ENCODE measurements around the gene SHISAL1. TPM values are rescaled to one million over a fixed set of nuclear protein-coding genes. Genes with fewer than 3 reads are reported as not detected.

Gene SHISAL1
- total and polyA plus RNA-seq, 2 donors = 5.1 to 21.1 TPM

DNA sequence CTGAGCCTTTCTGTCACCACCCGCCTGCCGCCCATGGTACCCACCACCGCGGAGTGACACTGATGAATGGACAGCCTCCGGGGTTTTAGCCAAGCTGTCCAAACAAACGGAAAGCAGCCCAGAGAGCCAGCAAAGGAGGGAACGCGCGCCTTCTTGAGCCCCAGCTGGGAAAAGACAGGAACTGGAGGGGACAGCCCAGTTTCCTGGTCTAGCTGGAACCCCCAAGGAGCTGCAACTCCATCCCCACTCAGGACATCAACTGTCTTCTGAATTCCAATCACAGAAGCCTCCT, 33.7 kb downstream of the SHISAL1 start:
- Histone ChIP-seq H3K4me3 (ENCODE audit: low read depth, low read length) (no peak overlapping the region), H3K4me1 (ENCODE audit: insufficient read depth) (no peaks in the 10 kb centered on the region), H3K36me3 (ENCODE audit: insufficient read depth) (no peaks in the 10 kb centered on the region), H3K27ac (ENCODE audit: low read depth) (no peak overlapping the region)
- 51% methylated on average over 9 of the region's 9 CpGs for WGBS
- no peak for DNase-seq (ENCODE audit: extremely low spot score)

DNA sequence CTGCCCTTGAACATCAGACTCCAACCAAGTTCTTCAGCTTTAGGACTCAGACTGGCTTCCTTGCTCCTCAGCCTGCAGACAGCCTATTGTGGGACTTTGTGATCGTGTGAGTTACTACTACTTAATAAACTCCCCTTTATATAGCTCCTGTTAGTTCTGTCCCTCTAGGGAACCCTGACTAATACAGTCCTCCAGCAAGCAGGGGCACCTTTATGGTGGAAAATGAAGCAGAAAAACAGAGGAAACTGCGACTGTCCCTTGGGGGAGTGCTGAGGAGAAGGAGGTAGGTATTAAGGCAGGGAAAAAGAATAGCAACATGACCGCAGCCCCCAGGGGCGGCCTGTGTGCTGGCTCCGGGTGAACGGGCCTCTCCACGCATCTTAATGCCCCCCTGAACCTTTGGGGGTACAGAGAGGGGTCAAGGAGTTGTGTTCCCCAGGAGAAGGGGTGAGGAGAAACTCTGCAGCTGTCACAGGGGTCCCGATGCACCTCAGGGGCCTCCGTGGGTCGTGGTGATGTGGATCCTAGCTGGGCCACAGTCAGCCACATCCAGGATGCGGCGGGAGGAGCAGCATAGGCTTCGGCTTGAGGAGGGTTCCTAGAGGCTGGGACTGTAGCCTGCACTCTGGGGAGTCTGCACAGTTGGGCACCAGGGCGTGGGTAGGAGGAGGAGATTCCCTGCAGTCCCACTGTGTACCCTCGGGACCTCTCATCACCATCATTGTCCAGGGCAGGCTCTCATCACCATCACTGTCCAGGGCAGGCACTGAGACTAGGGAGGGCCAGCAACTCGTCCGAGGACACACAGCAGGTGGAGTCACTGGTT, 34.3 kb downstream of the SHISAL1 start:
- H3K36me3 ChIP-seq (ENCODE audit: insufficient read depth) = no peaks in the 10 kb centered on the region
- no peak overlapping the region for H3K27ac ChIP-seq (ENCODE audit: low read depth)
- no peak for DNase-seq (ENCODE audit: extremely low spot score)
- WGBS = 85% methylated on average over 17 of the region's 17 CpGs
- no peaks in the 10 kb centered on the region for H3K4me1 ChIP-seq (ENCODE audit: insufficient read depth)
- no peak overlapping the region for H3K4me3 ChIP-seq (ENCODE audit: low read depth, low read length)

DNA sequence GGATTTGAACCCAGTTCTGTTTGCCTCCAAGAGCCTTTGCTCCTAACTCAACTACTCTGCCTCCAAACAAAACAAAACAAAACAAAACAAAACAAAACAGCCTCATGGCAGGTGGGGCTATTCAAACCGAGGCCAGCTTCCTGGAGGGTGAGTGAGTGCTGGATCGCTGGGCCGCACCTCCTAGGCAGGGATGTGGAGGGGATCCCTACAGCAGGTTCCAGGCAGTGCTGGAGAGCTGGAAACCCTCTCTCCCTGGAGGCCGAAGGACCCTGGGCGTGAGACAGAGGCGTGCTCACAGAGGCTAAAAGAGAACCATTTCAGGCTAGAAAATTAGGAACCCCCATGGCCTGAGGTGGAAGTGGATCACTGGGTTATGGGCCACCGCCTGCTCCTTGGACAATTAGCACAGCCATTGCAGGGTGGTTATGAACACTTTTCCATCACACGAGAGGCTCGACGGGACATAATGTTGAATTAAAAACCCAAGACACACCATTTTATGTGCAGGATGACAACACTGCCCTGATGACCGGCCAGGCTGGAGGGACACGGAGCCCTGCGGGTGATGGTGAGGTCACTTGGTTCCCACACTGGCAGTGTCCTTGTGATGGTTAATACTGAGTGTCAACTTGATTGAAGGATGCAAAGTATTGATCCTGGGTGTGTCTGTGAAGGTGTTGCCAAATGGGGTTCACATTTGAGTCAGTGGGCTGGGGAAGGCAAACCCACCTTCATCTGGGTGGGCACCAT, 35.2 kb downstream of the SHISAL1 start:
- Histone ChIP-seq H3K27ac (ENCODE audit: low read depth) (no peak overlapping the region), H3K4me3 (ENCODE audit: low read depth, low read length) (no peak overlapping the region), H3K36me3 (ENCODE audit: insufficient read depth) (no peaks in the 10 kb centered on the region), H3K4me1 (ENCODE audit: insufficient read depth) (no peaks in the 10 kb centered on the region)
- no peak for DNase-seq (ENCODE audit: extremely low spot score)
- WGBS = 84% methylated on average over 13 of the region's 13 CpGs

DNA sequence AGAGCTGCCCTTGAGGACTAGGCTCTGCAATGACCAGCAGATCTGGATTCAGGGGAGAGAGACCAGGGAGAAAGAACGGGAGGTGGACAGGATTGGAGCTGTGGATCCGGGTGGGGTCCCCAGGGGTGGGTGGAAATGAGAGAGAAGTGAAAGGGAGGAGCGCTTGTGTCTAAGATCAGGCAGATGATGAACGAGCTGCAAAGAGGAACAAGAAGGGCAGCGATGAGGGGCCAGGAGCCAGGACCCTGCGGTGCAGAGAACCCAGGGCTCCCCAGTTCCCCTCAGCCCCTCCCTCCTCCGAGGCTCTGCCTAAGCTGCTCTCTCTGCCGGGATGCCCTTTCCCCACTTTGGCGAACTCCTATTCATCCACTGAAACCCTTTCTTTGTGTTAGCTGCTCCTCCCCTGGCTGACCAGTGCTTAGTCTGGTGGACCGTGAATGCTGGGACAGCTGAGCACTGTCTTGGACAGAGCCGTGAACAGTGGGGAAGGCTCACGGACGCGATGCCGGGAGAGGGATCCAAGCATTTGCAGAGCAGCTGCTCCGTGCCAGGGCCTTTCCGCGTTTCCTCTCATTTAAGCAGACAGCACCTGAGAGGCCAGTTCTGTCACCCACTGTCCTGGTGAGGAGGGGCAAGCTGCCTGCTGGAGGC, 35.9 kb downstream of the SHISAL1 start:
- Histone ChIP-seq H3K4me3 (ENCODE audit: low read depth, low read length) (no peak overlapping the region), H3K36me3 (ENCODE audit: insufficient read depth) (no peaks in the 10 kb centered on the region), H3K4me1 (ENCODE audit: insufficient read depth) (no peaks in the 10 kb centered on the region), H3K27ac (ENCODE audit: low read depth) (no peak overlapping the region)
- DNase-seq (ENCODE audit: extremely low spot score) = no peak
- WGBS = 71% methylated on average over 18 of the region's 18 CpGs

DNA sequence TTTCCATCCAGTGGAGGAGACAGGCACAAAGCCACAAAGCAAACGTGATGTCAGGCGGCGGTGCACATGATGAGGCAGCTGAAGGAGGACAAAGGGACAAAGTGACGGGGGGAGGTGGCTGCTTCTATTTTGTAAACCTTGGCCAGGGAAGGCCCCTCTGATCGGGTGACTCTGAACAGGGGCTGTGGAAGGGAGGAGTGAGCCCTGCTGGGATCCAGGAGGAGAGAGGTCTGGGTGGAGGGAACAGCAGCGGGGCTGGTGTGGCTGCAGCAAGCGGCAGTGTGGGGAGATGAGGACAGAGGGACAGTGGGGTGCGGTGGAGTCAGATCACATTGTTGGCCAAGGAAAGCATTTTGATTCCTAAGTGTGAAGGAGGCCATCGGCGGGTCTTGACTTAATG, 36.7 kb downstream of the SHISAL1 start:
- DNase-seq (ENCODE audit: extremely low spot score) = no peak
- H3K27ac ChIP-seq (ENCODE audit: low read depth) = no peak overlapping the region
- H3K4me3 ChIP-seq (ENCODE audit: low read depth, low read length) = no peak overlapping the region
- H3K36me3 ChIP-seq (ENCODE audit: insufficient read depth) = no peaks in the 10 kb centered on the region
- H3K4me1 ChIP-seq (ENCODE audit: insufficient read depth) = no peaks in the 10 kb centered on the region
- whole genome bisulfite sequencing = 81% methylated on average over 10 of the region's 10 CpGs

DNA sequence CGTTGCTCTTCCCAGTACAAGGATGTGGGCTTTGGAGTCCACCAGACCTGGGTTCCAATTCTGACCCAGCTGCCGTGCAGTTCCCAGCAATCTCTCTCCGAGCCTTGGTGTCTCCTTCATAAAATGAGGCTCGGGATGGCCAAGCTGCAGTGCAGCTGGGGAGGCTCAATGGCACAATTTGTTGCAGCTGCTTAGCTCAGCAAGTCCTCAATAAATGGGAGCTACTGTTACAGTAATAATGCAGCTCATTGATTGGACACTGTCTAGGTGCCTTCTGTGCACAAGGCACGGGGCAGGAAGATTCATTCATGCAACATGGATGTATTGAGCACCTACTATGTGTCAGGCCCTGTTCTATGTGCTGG, 37.1 kb downstream of the SHISAL1 start:
- H3K4me3 ChIP-seq (ENCODE audit: low read depth, low read length) = no peak overlapping the region
- WGBS = 67% methylated on average over 5 of the region's 5 CpGs
- H3K36me3 ChIP-seq (ENCODE audit: insufficient read depth) = no peaks in the 10 kb centered on the region
- no peak overlapping the region for H3K27ac ChIP-seq (ENCODE audit: low read depth)
- H3K4me1 ChIP-seq (ENCODE audit: insufficient read depth) = no peaks in the 10 kb centered on the region
- no peak for DNase-seq (ENCODE audit: extremely low spot score)

DNA sequence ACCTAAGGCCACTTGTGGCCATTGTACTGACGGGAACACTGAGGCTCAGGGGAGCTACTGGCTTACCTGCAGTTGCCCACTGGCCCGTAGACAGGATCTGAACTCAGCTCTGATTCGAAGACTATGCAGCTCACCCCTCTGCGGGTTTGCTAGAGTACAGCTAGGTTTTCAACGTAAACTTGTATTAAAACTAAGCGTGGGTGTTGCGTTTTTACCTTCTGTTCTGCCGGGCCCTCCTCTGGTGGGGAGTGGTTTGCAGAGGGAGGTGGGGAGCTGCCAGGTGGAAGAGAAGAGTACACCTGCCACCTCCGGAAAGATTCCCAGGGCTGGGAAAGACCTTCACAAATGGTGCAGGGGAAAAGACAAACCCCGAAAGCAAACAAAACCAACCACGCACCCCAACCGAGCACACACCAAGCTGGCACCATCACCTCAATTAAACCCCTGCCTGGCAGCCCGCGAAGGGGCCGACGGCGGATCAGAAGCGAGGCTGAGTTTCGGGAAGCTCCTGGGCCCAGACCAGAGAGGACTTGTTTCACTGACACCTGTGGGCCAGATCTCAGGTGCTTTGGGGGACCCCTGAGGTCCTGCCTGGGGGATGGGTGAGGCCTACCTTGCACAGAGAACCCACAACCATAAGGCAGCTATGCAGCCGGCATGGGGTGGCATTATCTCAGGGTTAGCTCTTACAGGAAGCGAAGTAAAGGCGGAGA, 37.7 kb downstream of the SHISAL1 start:
- no peak overlapping the region for H3K4me3 ChIP-seq (ENCODE audit: low read depth, low read length)
- H3K4me1 ChIP-seq (ENCODE audit: insufficient read depth) = no peaks in the 10 kb centered on the region

DNA sequence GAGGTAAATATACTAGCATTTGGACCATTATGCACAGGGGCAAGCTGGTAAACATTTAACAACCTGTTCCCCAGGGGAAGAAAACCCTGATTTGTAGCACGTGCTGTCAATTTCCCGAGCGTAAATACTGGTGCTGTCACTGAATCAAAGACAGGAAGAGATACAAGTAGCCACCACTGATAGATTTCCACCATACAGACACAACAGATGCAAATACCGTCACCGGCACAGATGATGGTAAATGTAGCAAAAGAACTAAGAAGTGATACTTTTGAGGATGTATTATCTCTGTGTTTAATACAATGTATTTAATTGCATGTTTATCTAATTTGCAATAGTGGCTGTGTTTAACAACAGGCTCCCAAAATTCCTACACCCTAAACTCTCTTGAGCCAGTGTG, 39.6 kb downstream of the SHISAL1 start:
- H3K4me3 ChIP-seq (ENCODE audit: low read depth, low read length) = no peak overlapping the region
- no peak overlapping the region for H3K27ac ChIP-seq (ENCODE audit: low read depth)
- H3K36me3 ChIP-seq (ENCODE audit: insufficient read depth) = no peaks in the 10 kb centered on the region
- DNase-seq (ENCODE audit: extremely low spot score) = no peak
- no peaks in the 10 kb centered on the region for H3K4me1 ChIP-seq (ENCODE audit: insufficient read depth)
- 78% methylated on average over 5 of the region's 5 CpGs for WGBS

More for the DNA sequence above, 37.7 kb downstream of the SHISAL1 start:
- no peak for DNase-seq (ENCODE audit: extremely low spot score)
- Histone ChIP-seq H3K27ac (ENCODE audit: low read depth) (no peak overlapping the region), H3K36me3 (ENCODE audit: insufficient read depth) (no peaks in the 10 kb centered on the region)
- WGBS = 95% methylated on average over 22 of the region's 22 CpGs

DNA sequence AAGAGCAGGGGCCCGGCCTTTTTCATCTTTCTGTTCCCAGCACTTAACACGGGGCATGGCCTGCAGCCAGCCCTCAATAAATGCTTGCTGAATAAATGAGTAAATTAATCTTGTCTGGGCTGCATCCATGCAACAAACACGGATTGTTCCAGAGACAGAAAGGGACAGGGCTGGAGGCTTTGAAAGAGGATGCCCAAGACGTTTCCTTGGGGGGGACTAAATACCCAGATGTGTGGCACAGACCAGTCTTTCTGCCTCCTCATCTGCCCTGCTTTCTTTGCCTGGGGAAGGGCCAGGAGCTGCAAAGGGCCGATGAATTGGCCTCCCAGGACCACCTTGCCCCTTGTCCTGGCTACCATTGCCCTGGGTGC, 40.4 kb downstream of the SHISAL1 start:
- DNase-seq (ENCODE audit: extremely low spot score) = no peak
- 34% methylated on average over 5 of the region's 5 CpGs for WGBS
- Histone ChIP-seq H3K4me3 (ENCODE audit: low read depth, low read length) (no peak overlapping the region), H3K36me3 (ENCODE audit: insufficient read depth) (no peaks in the 10 kb centered on the region), H3K27ac (ENCODE audit: low read depth) (no peak overlapping the region), H3K4me1 (ENCODE audit: insufficient read depth) (no peaks in the 10 kb centered on the region)

DNA sequence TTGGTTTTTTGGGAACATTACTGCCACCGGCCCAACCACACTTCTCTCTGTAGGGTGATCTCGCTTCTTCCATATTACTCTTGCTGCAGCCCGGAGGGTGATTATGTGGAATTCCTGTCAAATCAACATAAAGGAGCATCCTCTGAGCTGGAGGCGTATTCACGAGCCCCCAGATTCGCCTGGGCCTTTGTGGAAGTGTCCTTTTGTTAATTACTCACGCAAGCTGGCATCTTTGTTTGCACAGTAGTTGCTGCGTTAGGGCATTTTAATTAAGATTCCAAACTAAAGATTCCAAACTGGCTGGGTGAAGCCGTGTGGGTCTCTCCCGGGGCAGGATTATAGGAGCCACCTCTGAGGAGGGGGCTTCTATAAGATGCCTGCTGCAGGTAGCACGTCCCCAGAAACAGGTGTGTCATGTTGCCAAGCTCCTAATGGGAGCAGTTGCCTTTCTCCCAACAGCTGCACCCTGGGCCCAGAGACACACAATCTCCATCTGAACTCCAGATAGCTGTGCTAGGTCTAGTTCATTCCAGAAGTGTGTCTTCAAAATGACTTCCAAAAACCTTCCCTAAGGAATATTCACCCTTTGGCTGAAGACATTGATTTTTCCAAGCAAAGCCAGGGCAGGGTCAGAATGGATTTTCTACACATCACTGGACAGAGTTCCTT, 40.9 kb downstream of the SHISAL1 start:
- Histone ChIP-seq H3K4me3 (ENCODE audit: low read depth, low read length) (no peak overlapping the region), H3K36me3 (ENCODE audit: insufficient read depth) (no peaks in the 10 kb centered on the region), H3K4me1 (ENCODE audit: insufficient read depth) (no peaks in the 10 kb centered on the region), H3K27ac (ENCODE audit: low read depth) (no peak overlapping the region)
- WGBS = 83% methylated on average over 11 of the region's 11 CpGs
- DNase-seq (ENCODE audit: extremely low spot score) = no peak

DNA sequence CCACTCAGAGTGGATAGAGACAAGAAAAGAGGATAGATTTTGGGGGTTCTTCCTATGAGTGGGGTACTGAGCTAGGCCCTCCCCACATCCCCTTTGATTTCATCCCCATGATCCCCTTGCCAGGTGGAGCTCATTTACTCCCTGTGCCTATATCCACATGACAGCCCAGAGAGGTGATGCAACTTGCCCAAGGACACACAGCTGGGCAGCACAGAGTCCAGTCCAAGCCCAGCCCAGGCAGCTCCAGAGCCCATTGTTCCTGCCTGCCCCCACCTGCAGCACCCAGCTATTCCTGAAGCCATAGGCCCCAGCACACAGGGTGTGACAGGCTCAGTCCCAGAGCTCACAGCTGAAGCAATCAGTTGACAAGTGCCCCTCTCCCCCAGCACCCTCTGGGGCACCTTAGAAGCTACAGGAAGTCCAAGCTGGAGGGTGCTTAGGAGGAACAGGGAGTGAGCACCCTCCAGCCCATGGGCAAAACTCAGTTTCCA, 41.7 kb downstream of the SHISAL1 start:
- DNase-seq (ENCODE audit: extremely low spot score) = no peak
- Histone ChIP-seq H3K27ac (ENCODE audit: low read depth) (no peak overlapping the region), H3K4me1 (ENCODE audit: insufficient read depth) (no peaks in the 10 kb centered on the region), H3K4me3 (ENCODE audit: low read depth, low read length) (no peak overlapping the region), H3K36me3 (ENCODE audit: insufficient read depth) (no peaks in the 10 kb centered on the region)

DNA sequence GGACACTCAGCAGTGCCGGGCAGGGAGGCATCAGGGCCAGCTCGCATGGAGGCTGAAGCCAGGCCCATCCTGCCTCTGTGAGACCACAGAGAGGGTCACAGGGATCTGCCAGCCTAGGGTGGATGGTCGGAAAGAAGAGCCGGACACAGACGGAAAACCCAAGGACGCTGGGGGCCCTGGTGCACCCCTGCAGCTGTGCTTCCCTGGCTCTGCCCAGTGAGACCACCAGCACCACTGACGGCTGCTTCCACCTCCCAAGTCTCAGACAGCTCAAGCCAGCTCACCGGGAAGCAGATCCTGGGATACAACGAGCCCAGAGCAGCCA, 42.2 kb downstream of the SHISAL1 start:
- H3K4me3 ChIP-seq (ENCODE audit: low read depth, low read length) = no peak overlapping the region
- 87% methylated on average over 9 of the region's 9 CpGs for WGBS
- DNase-seq (ENCODE audit: extremely low spot score) = no peak
- H3K36me3 ChIP-seq (ENCODE audit: insufficient read depth) = no peaks in the 10 kb centered on the region
- no peak overlapping the region for H3K27ac ChIP-seq (ENCODE audit: low read depth)
- no peaks in the 10 kb centered on the region for H3K4me1 ChIP-seq (ENCODE audit: insufficient read depth)

DNA sequence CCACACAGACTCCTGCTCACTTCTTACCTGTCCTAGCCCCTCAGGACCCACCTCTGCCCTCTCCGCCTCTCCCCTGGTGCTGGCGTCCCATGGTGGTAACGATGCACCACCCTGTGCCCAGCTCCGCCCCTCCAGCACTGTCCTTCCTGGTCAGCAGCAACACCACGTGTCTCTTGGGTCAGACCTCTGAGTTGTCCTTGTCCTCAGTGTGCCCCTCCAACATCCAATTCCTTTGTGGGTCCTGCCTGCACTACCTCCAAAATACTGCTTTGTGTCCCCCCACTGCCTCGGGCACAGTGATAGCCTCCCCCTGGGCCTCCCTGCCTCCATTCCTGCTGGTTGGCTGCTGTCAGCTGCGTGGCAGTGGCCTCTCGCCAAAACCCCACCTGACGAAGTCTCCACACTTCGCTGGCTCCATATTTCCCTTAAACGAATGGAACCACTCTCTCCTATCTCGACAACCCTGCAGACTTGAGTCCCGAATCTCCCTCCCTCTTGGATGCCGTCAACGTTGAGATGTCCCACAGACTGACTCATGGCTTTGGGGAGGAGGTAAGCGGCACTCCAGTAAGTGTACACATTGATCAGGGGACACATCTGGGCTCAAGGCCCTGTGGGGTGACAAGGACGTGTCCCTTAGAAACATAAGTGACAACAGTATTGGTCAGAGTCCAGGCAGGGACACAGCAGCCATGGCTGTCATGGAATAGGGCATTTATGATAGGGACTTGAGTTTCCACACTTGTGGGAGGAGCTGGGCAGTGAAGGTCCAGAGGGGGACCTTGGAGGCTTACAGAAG, 42.8 kb downstream of the SHISAL1 start:
- DNase-seq (ENCODE audit: extremely low spot score) = no peak
- no peak overlapping the region for H3K27ac ChIP-seq (ENCODE audit: low read depth)
- 88% methylated on average over 17 of the region's 17 CpGs for WGBS

More for the DNA sequence above, 42.8 kb downstream of the SHISAL1 start:
- H3K36me3 ChIP-seq (ENCODE audit: insufficient read depth) = no peaks in the 10 kb centered on the region
- no peaks in the 10 kb centered on the region for H3K4me1 ChIP-seq (ENCODE audit: insufficient read depth)
- no peak overlapping the region for H3K4me3 ChIP-seq (ENCODE audit: low read depth, low read length)

All from urinary bladder (tissue), 4 donors.